Lower leg skin (tissue), 4 donors: ENCODE measurements around the gene JADE1. TPM values are rescaled to one million over a fixed set of nuclear protein-coding genes. Genes with fewer than 3 reads are reported as not detected.

Source experiments
- DNase-seq, 2 donors: peaks; one replicate each; pipeline ENCODE4 v3.0.0-alpha.2; 2019; ENCODE audit warnings: low spot score in 2 of 2
- H3K4me3 ChIP-seq: fragments of 200-600 bp; sonication (generic); 2 replicates; pipeline ENCODE4 v1.5.1; 2017; ENCODE audit warnings: mild to moderate bottlenecking, low read depth; ENCODE audit not compliant: poor library complexity, severe bottlenecking
- CTCF ChIP-seq, 3 donors: fragments of 450-650 bp; IDR thresholded peaks; one replicate each; pipeline ENCODE4 v1.5.1; 2016; ENCODE audit warnings: antibody characterized with exemption in 3 of 3, mild to moderate bottlenecking in 3 of 3, moderate library complexity in 2 of 3
- POLR2A ChIP-seq, 2 donors: fragments of 450-650 bp; IDR thresholded peaks; one replicate each; pipeline ENCODE4 v1.6.1; 2016 to 2017; ENCODE audit warnings: antibody characterized with exemption in 2 of 2, mild to moderate bottlenecking in 1 of 2, moderate library complexity in 1 of 2
- WGBS, 2 donors: methylation state at CpG; one replicate each; pipeline ENCODE4 v1.1.5; 2018; 5-methylcytosine and 5-hydroxymethylcytosine counted together
- intact Hi-C: fragments of 100-400 bp; cut with DNase I; formaldehyde crosslinking; loops from one replicate; pipeline ENCODE4 v1.15.0; 2023; ENCODE audit warnings: low total_unique reads
- total RNA-seq, 4 donors: library from RNA; depleted of rRNA; stranded (reverse); fragments of >200 nt; gene quantifications; one replicate each; pipeline ENCODE4 v1.1.0, GENCODE V29; 2016

The JADE1 gene
- total RNA-seq = 10 to 100 TPM; 13.5 to 36.7 (median 19.6) TPM

GRCh38 chr4:128809477-128810330 is at the start of gene JADE1:
Gene JADE1 (plus strand): TSS chr4:128809700. CDS start chr4:128831759, 22,059 bp downstream.
- intact Hi-C loops = loop anchor here (10.0 kb wide), 1 partner anchor 355 kb away; no protein-coding TSS in a partner anchor
- peak within 1 kb of the TSS; percentile 87 for H3K4me3 ChIP-seq
- TF ChIP-seq CTCF (IDR thresholded peaks at IDR 0.05) (no peak), POLR2A (IDR thresholded peaks at IDR 0.05) (peak in 1 of 2 donors; percentile 6)
- peak; percentile 91 to 98 for DNase-seq
- WGBS, 2 donors = 1% methylated on average over 49 to 56 of the region's 91 CpGs

DNA sequence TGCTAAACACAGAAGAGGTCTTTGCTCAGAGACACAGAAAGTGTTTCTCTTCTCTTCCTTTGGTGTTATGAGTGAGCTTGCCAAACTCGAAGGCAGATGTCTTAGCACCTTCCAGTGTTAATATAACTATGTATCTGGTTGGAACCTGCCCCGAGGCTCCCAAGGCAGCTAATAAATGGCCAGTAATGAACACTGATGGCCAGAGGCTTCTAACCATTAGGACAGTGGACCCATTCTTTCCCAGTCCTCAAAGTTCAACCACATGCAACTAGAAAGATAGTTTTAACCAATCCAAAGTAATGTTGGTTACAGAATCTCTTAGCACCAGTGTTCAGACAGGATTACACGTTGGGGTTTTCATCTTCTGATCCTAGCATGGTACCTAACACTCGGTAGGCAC is 42.7 kb upstream of the JADE1 start:
- intact Hi-C loops = no loop called here
- TF ChIP-seq CTCF (IDR thresholded peaks at IDR 0.05) = no peak
- no peak for TF ChIP-seq POLR2A (IDR thresholded peaks at IDR 0.05)
- H3K4me3 ChIP-seq = no peak overlapping the region
- no peak for DNase-seq
- 72 to 73% methylated on average over 4 of the region's 4 CpGs for WGBS, 2 donors

- no peak for DNase-seq
- no peak overlapping the region for H3K4me3 ChIP-seq
- intact Hi-C loops = no loop called here
- TF ChIP-seq CTCF (IDR thresholded peaks at IDR 0.05) (no peak), POLR2A (IDR thresholded peaks at IDR 0.05) (no peak)
- 66 to 74% methylated on average over 7 of the region's 7 CpGs for WGBS, 2 donors
These were observed 41.0 kb upstream of the JADE1 start for GRCh38 chr4:128768373-128768996.

- no peak overlapping the region for H3K4me3 ChIP-seq
- DNase-seq = no peak
- no peak for TF ChIP-seq POLR2A (IDR thresholded peaks at IDR 0.05)
- TF ChIP-seq CTCF (IDR thresholded peaks at IDR 0.05) = no peak
- intact Hi-C loops = no loop called here
These were observed 40.5 kb upstream of the JADE1 start for GRCh38 chr4:128769011-128769410.

- intact Hi-C loops = no loop called here
- no peak for DNase-seq
- WGBS, 2 donors = 70 to 73% methylated on average over 3 of the region's 3 CpGs
- H3K4me3 ChIP-seq = no peak overlapping the region
- no peak for TF ChIP-seq POLR2A (IDR thresholded peaks at IDR 0.05)
- TF ChIP-seq CTCF (IDR thresholded peaks at IDR 0.05) = no peak
These were observed 38.7 kb upstream of the JADE1 start for GRCh38 chr4:128770807-128771206.
